Esophagus squamous epithelium (tissue), 4 donors: ENCODE measurements around the gene TRERF1.

Experiments
- POLR2A ChIP-seq, 4 donors: fragments of 450-650 bp; IDR thresholded peaks; one replicate each; pipeline ENCODE4 v1.6.1; 2017; ENCODE audit warnings: antibody characterized with exemption in 4 of 4, mild to moderate bottlenecking in 4 of 4, moderate library complexity in 3 of 4
- TF ChIP-seq, protein P1 (sequence below), 6 experiments: fragments of 450-650 bp in 4 of 6; fragments of 200-600 bp in 2 of 6; sonication (generic) in 2 of 6; IDR thresholded peaks; one replicate each; pipeline ENCODE4 v1.5.1; 2016 to 2019; ENCODE audit warnings: antibody characterized with exemption in 6 of 6, mild to moderate bottlenecking in 4 of 6, moderate library complexity in 4 of 6

DNA sequence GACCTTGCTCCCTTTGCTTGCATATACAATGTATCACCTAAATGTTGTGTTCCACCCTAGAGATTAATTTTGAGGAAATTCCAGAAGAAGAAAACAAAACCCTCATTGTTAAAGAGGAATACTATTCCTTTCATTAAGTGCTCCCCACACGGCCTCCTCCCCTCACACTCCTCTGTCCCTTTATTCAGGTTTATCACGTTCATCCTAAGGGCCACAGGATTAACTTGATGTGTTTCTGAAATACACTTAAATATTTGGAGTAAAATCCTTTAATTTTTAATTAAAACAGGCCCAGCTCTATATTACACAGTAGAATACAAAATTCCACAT lies 144.6 kb downstream of the TRERF1 start:
- TF ChIP-seq, protein P1, sequence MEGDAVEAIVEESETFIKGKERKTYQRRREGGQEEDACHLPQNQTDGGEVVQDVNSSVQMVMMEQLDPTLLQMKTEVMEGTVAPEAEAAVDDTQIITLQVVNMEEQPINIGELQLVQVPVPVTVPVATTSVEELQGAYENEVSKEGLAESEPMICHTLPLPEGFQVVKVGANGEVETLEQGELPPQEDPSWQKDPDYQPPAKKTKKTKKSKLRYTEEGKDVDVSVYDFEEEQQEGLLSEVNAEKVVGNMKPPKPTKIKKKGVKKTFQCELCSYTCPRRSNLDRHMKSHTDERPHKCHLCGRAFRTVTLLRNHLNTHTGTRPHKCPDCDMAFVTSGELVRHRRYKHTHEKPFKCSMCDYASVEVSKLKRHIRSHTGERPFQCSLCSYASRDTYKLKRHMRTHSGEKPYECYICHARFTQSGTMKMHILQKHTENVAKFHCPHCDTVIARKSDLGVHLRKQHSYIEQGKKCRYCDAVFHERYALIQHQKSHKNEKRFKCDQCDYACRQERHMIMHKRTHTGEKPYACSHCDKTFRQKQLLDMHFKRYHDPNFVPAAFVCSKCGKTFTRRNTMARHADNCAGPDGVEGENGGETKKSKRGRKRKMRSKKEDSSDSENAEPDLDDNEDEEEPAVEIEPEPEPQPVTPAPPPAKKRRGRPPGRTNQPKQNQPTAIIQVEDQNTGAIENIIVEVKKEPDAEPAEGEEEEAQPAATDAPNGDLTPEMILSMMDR (IDR thresholded peaks at IDR 0.05) = no peak
- TF ChIP-seq POLR2A (IDR thresholded peaks at IDR 0.05) = no peak
